ENCODE results near the gene FAM120B.
"Not testable (repeated sequence)": the region's sequence is repeated elsewhere in the genome, so short reads cannot be mapped to it uniquely, and the experiment has no call there.

FAM120B gene

GRCh38 chr6:170296423-170296745 lies 10.2 kb upstream of the FAM120B start:
- in situ Hi-C loops (cut with MboI; ENCODE audit: low sequenced_read_pairs): no loop called here

GRCh38 chr6:170296746-170297575 lies 9.6 kb upstream of the FAM120B start:
- in situ Hi-C loops (cut with MboI; ENCODE audit: low sequenced_read_pairs): no loop called here

GRCh38 chr6:170297576-170298330 lies 8.8 kb upstream of the FAM120B start:
- in situ Hi-C loops (cut with MboI; ENCODE audit: low sequenced_read_pairs): no loop called here

GRCh38 chr6:170298688-170299087 lies 7.9 kb upstream of the FAM120B start:
- in situ Hi-C loops (cut with MboI; ENCODE audit: low sequenced_read_pairs): no loop called here

- in situ Hi-C loops (cut with MboI; ENCODE audit: low sequenced_read_pairs): no loop called here
Observed at GRCh38 chr6:170301184-170301583, 5.4 kb upstream of the FAM120B start.

GRCh38 chr6:170305805-170306323 lies 694 bp upstream of the FAM120B start:
- in situ Hi-C loops (cut with MboI; ENCODE audit: low sequenced_read_pairs): no loop called here

- in situ Hi-C loops (cut with MboI; ENCODE audit: low sequenced_read_pairs): no loop called here
Observed at GRCh38 chr6:170307080-170307545, 555 bp downstream of the FAM120B start.

- in situ Hi-C loops (cut with MboI; ENCODE audit: low sequenced_read_pairs): no loop called here
Observed at GRCh38 chr6:170308761-170309160, 2.2 kb downstream of the FAM120B start.

GRCh38 chr6:170311696-170312095 lies 5.1 kb downstream of the FAM120B start:
- in situ Hi-C loops (cut with MboI; ENCODE audit: low sequenced_read_pairs): no loop called here

GRCh38 chr6:170312876-170313275 lies 6.3 kb downstream of the FAM120B start:
- in situ Hi-C loops (cut with MboI; ENCODE audit: low sequenced_read_pairs): no loop called here

GRCh38 chr6:170313716-170314295 lies 7.2 kb downstream of the FAM120B start:
- in situ Hi-C loops (cut with MboI; ENCODE audit: low sequenced_read_pairs): no loop called here

- in situ Hi-C loops (cut with MboI; ENCODE audit: low sequenced_read_pairs): no loop called here
Observed at GRCh38 chr6:170314983-170315382, 8.4 kb downstream of the FAM120B start.

GRCh38 chr6:170316071-170316470 lies 9.5 kb downstream of the FAM120B start:
- in situ Hi-C loops (cut with MboI; ENCODE audit: low sequenced_read_pairs): no loop called here

GRCh38 chr6:170317076-170317475 lies 10.5 kb downstream of the FAM120B start:
- in situ Hi-C loops (cut with MboI; ENCODE audit: low sequenced_read_pairs): no loop called here

- in situ Hi-C loops (cut with MboI; ENCODE audit: low sequenced_read_pairs): no loop called here
Observed at GRCh38 chr6:170317718-170318117, 11.2 kb downstream of the FAM120B start.

GRCh38 chr6:170329321-170329720 lies 22.8 kb downstream of the FAM120B start:
- in situ Hi-C loops (cut with MboI; ENCODE audit: low sequenced_read_pairs): no loop called here

- in situ Hi-C loops (cut with MboI; ENCODE audit: low sequenced_read_pairs): not testable (repeated sequence)
Observed at GRCh38 chr6:170335199-170335598, 28.6 kb downstream of the FAM120B start.

GRCh38 chr6:170344631-170345576 lies 38.3 kb downstream of the FAM120B start:
- in situ Hi-C loops (cut with MboI; ENCODE audit: low sequenced_read_pairs): no loop called here

GRCh38 chr6:170345662-170346061 lies 39.1 kb downstream of the FAM120B start:
- in situ Hi-C loops (cut with MboI; ENCODE audit: low sequenced_read_pairs): no loop called here

GRCh38 chr6:170346649-170347048 lies 40.1 kb downstream of the FAM120B start:
- in situ Hi-C loops (cut with MboI; ENCODE audit: low sequenced_read_pairs): no loop called here
